MM.1S (cell line): ENCODE results near the gene DISC1.

Experiments used
- DNase-seq: peaks from one replicate; pipeline ENCODE4 v3.0.0-alpha.2; 2015
- H2AFZ ChIP-seq: fragments of 300-600 bp; sonication (generic); 2 replicates; pipeline ENCODE4 v1.6.0; 2016; ENCODE audit warnings: antibody characterized with exemption, low read length
- H3F3A ChIP-seq: fragments of 300-600 bp; sonication (generic); 2 replicates; pipeline ENCODE4 v1.6.1; 2016; ENCODE audit warnings: mild to moderate bottlenecking, antibody characterized with exemption, low read length, moderate library complexity, mixed read lengths; ENCODE audit not compliant: insufficient read depth
- H3K27ac ChIP-seq: fragments of 300-600 bp; sonication (generic); 2 replicates; pipeline ENCODE4 v1.5.1; 2016; ENCODE audit warnings: mild to moderate bottlenecking, low read length
- H3K27me3 ChIP-seq: fragments of 300-600 bp; sonication (generic); replicated peaks from 2 replicates; pipeline ENCODE4 v1.6.0; 2016; ENCODE audit warnings: low read length; ENCODE audit not compliant: insufficient read depth
- H3K36me3 ChIP-seq: fragments of 300-600 bp; sonication (generic); replicated peaks from 2 replicates; pipeline ENCODE4 v1.6.1; 2016; ENCODE audit warnings: mild to moderate bottlenecking, low read length, mixed read lengths; ENCODE audit not compliant: insufficient read depth
- H3K4me1 ChIP-seq: fragments of 300-600 bp; sonication (generic); 2 replicates; pipeline ENCODE4 v1.6.1; 2016; ENCODE audit warnings: low read length, mixed read lengths
- H3K4me2 ChIP-seq: fragments of 300-600 bp; sonication (generic); 2 replicates; pipeline ENCODE4 v1.6.0; 2016; ENCODE audit warnings: low read depth, low read length
- H3K4me3 ChIP-seq: fragments of 300-600 bp; sonication (generic); 2 replicates; pipeline ENCODE4 v1.5.1; 2016; ENCODE audit warnings: low read length, mixed read lengths
- H3K79me2 ChIP-seq: fragments of 300-600 bp; sonication (generic); 2 replicates; pipeline ENCODE4 v1.6.1; 2016; ENCODE audit warnings: mixed run types, low read length, mixed read lengths
- H3K9ac ChIP-seq: fragments of 300-600 bp; sonication (generic); 2 replicates; pipeline ENCODE4 v1.6.1; 2016; ENCODE audit warnings: low read length, mixed read lengths
- H3K9me2 ChIP-seq: fragments of 300-600 bp; sonication (generic); replicated peaks from 2 replicates; pipeline ENCODE4 v1.6.1; 2016; ENCODE audit warnings: mild to moderate bottlenecking, low read length, mixed read lengths; ENCODE audit not compliant: insufficient read depth
- H3K9me3 ChIP-seq: fragments of 300-600 bp; sonication (generic); replicated peaks from 2 replicates; pipeline ENCODE4 v1.6.1; 2016; ENCODE audit warnings: mild to moderate bottlenecking, low read length, mixed read lengths; ENCODE audit not compliant: insufficient read depth
- H4K20me1 ChIP-seq: fragments of 300-600 bp; sonication (generic); 2 replicates; pipeline ENCODE4 v1.6.1; 2016; ENCODE audit warnings: mild to moderate bottlenecking, low read length, moderate library complexity, mixed read lengths; ENCODE audit not compliant: insufficient read depth
- EZH2 ChIP-seq: fragments of 300-600 bp; sonication (generic); optimal IDR thresholded peaks from 2 replicates; pipeline ENCODE3; 2017; ENCODE audit warnings: low read depth, mild to moderate bottlenecking, antibody characterized with exemption, low read length, mixed read lengths
- EZH2phosphoT487 ChIP-seq: fragments of 300-600 bp; sonication (generic); IDR thresholded peaks from 2 replicates; pipeline ENCODE4 v1.6.1; 2018; ENCODE audit warnings: antibody characterized with exemption, low read length
- TF ChIP-seq, protein P1 (sequence below): fragments of 300-600 bp; sonication (generic); IDR thresholded peaks from 2 replicates; pipeline ENCODE4 v1.5.1; 2016; ENCODE audit warnings: antibody characterized with exemption, low read length, mixed read lengths

Gene DISC1

DNA sequence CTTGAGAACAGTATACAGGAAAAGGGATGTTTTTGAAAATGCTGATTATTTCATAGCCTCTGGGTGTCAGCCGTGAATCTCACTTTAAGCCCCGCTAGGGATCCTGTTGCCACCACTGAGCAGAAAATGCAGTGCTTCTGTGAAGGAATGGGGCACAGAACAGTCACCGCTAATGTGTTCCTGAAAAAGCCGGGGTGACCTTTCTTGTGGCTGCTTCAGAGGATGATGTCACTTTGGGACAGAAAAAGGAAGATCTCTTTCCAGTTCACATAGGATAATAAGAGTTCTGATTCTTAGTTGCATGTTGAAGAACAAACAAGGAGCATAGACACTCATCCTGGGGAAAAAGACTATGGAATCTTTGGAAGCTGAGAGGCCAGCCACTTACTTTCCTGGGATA is 349.6 kb downstream of the DISC1 start:
- no peak for DNase-seq
- H3K4me1 ChIP-seq = no peaks in the 10 kb centered on the region
- H3K9me3 ChIP-seq = no peaks in the 10 kb centered on the region
- TF ChIP-seq EZH2 = no peak
- TF ChIP-seq, protein P1, sequence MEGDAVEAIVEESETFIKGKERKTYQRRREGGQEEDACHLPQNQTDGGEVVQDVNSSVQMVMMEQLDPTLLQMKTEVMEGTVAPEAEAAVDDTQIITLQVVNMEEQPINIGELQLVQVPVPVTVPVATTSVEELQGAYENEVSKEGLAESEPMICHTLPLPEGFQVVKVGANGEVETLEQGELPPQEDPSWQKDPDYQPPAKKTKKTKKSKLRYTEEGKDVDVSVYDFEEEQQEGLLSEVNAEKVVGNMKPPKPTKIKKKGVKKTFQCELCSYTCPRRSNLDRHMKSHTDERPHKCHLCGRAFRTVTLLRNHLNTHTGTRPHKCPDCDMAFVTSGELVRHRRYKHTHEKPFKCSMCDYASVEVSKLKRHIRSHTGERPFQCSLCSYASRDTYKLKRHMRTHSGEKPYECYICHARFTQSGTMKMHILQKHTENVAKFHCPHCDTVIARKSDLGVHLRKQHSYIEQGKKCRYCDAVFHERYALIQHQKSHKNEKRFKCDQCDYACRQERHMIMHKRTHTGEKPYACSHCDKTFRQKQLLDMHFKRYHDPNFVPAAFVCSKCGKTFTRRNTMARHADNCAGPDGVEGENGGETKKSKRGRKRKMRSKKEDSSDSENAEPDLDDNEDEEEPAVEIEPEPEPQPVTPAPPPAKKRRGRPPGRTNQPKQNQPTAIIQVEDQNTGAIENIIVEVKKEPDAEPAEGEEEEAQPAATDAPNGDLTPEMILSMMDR = no peak
- TF ChIP-seq EZH2phosphoT487 = no peak
- no peak overlapping the region for H3K4me3 ChIP-seq
- no peaks in the 10 kb centered on the region for H3K27me3 ChIP-seq
- no peak overlapping the region for H3K4me2 ChIP-seq
- no peaks in the 10 kb centered on the region for H3K36me3 ChIP-seq
- no peaks in the 10 kb centered on the region for H3K9me2 ChIP-seq
- H3K79me2 ChIP-seq = no peaks in the 10 kb centered on the region
- no peaks in the 10 kb centered on the region for H4K20me1 ChIP-seq
- no peak overlapping the region for H3K9ac ChIP-seq
- H2AFZ ChIP-seq = no peak overlapping the region
- no peaks in the 10 kb centered on the region for H3F3A ChIP-seq
- H3K27ac ChIP-seq = no peak overlapping the region

- no peak for TF ChIP-seq EZH2
- TF ChIP-seq, protein P1 = no peak
- no peak for TF ChIP-seq EZH2phosphoT487
- Histone ChIP-seq H3K79me2 (no peaks in the 10 kb centered on the region), H3K4me3 (no peak overlapping the region), H3K4me1 (no peaks in the 10 kb centered on the region), H3K27me3 (no peaks in the 10 kb centered on the region), H2AFZ (no peak overlapping the region), H3K9me2 (no peaks in the 10 kb centered on the region), H3K27ac (no peak overlapping the region), H4K20me1 (no peaks in the 10 kb centered on the region), H3K9ac (no peak overlapping the region), H3F3A (no peaks in the 10 kb centered on the region), H3K4me2 (no peak overlapping the region), H3K36me3 (no peaks in the 10 kb centered on the region), H3K9me3 (no peaks in the 10 kb centered on the region)
- no peak for DNase-seq
Observed at GRCh38 chr1:231981675-231982074, 355.1 kb downstream of the DISC1 start.

GRCh38 chr1:231982871-231983587 is 356.4 kb downstream of the DISC1 start:
- H3K4me2 ChIP-seq = no peak overlapping the region
- H3F3A ChIP-seq = no peaks in the 10 kb centered on the region
- no peak overlapping the region for H3K4me3 ChIP-seq
- H3K79me2 ChIP-seq = no peaks in the 10 kb centered on the region
- no peaks in the 10 kb centered on the region for H3K4me1 ChIP-seq
- H2AFZ ChIP-seq = no peak overlapping the region
- no peaks in the 10 kb centered on the region for H3K9me3 ChIP-seq
- H3K27ac ChIP-seq = no peak overlapping the region
- TF ChIP-seq, protein P1 = no peak
- TF ChIP-seq EZH2 (no peak), EZH2phosphoT487 (no peak)
- no peak overlapping the region for H3K9ac ChIP-seq
- H3K27me3 ChIP-seq = no peaks in the 10 kb centered on the region
- DNase-seq = no peak
- H3K36me3 ChIP-seq = no peaks in the 10 kb centered on the region
- H3K9me2 ChIP-seq = no peaks in the 10 kb centered on the region
- H4K20me1 ChIP-seq = no peaks in the 10 kb centered on the region
